Activated CD8-positive, alpha-beta memory T cell treated with anti-CD3 and anti-CD28 coated beads, Interleukin-2, amount 50 U/mL, for 1 hour (primary cell): ENCODE measurements around the gene ZNF438.

Experiments used
- DNase-seq: peaks from one replicate; pipeline ENCODE4 v3.0.0-alpha.2; 2020; ENCODE audit errors: extremely low read depth

The ZNF438 gene

GRCh38 chr10:30825495-30825894 is 206.2 kb downstream of the ZNF438 start:
- DNase-seq = no peak

GRCh38 chr10:30825022-30825421 is 206.6 kb downstream of the ZNF438 start:
- DNase-seq = no peak

GRCh38 chr10:30823651-30824050 is 208.0 kb downstream of the ZNF438 start:
- DNase-seq = no peak

- no peak for DNase-seq
Measured at GRCh38 chr10:30822693-30823465, 208.8 kb downstream of the ZNF438 start.

DNA sequence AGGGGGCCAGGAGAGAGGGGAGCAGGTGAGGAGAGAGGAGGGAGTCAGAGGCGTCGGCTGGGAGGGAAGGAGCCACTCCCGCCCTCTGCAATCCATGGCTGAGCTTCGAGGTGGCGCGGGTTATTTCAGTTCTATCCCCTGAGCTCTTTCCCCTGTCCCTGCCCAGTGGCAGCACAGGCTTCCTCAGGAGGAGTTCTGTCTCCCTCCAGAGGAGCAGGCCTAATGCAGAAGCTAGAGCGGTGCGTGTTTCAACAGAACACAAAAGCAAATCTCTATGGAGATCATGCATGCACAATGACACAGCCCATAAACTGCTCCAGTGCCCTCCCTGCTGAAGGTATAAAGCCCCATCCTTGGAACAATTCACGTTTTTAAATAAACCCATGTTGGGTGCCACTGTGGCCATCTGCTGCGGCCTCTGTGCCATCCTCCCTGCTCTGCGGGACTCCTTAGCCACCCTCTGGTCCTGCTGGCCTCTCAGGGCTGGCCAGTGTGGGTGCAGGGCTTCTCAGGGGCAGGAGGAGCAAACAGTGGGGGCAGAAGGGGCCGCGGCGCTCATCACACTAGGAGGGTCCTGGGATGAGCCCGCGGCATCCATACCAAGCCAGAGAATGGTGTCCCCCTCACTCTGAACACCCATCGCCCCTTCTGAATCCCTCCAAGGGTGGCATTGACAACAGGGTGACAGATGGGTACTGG is 209.5 kb downstream of the ZNF438 start:
- no peak for DNase-seq

- DNase-seq = no peak
Measured at GRCh38 chr10:30821261-30821993, 210.2 kb downstream of the ZNF438 start.

DNA sequence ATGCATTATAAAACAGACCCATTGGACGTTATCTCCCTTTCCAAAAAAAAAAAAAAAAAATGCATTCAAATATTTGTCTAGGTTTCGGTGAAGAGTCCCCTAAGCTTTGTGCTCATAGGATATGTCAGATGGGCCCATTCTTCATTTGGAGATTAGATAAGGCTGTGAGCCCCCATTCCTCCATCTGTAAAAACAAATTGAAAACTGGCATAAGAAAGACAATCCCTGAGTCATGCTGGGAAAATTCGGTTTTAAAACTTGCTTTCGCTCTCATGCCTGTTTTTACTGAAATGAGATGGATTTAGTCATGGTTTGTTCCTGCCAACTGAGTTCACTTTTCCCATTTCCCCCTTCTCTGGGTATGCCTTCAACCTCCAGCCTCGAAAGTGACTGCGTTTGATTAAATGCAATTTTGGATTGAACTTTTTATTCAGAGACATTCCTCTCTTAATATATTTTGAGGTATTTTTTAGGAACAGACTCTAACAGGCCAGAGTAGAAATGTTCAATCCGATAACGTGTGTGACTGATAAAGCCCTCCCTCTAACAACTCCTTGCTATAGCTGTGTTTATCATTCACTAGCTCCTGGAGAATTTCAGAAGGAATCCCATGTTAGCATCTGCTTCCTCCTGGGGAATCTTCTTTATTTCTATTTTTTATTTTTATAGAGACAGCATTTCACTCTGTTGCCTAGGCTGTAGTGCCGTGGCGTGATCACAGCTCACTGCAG is 211.2 kb downstream of the ZNF438 start:
- no peak for DNase-seq

DNA sequence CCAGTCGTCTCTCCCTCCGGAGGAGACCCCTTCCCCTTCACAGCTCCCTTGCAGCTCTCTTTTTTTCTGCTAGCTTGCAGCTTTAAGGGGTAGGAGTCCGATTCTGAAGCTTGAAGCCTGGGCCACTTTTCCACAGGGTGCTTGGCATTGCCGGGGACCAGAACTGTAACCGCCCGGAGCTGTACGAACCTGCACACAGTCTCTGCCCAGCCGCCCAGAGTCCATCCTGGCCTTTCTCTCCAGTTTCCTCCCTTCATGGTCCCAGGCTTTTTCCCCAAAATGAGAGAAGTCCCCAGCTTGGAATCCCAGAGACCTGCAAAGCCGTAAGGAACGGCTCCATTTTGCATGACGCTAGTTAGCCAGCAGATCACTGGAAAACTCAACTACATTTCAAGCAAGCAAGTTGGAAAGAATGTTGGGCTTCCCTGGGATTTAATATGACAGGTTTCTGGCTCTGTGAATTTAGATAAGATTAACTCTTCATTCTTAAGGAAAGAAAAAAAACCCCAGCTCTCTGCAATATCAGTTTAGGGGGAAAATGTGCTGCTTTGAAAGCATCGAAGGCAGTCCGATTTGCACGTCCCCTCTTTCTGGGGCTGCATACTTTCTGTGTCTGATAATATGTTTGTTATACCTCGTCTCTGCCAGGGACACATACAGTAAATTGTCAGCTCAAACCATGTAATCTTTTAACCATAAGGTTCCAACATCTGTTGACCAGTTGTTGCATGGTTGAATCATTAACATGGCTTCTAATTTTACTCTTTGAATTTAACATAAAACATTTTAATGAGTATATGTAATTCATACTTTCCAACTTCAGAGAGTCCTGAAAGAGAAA is 212.1 kb downstream of the ZNF438 start:
- no peak for DNase-seq

- DNase-seq = no peak
Measured at GRCh38 chr10:30818854-30819253, 212.8 kb downstream of the ZNF438 start.

DNA sequence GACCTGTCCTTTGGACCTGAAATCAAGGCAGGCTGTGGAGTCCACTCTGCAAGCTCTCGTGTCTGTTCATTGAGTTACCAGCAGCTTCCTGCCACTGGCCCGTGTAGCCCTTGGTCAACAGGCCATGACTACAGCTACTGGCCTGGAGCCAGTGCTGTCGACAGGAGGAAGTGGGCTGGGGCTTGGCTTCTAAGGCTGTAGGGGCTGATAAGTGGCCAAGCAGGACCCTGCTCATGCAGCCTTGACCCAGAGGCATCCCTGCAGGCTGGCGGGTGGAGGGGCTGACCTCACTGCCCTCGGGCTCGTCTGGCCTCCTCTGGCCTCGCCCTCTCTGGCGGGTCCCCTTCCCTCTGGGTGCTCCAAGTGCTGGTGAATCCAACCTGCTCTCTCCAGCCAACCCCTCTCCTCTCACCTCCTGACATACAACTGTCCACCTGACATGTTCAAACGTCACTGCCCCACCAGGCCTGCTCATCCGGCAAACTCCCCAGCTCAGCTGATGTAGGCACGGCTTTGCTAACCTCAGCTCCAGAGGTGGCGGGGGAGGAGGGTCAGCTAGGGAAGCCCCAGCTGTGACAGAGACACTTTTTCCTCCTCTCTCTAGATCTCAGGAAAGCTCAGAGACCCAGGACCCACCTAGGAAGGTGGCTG is 213.5 kb downstream of the ZNF438 start:
- DNase-seq = no peak

- DNase-seq = no peak
Measured at GRCh38 chr10:30817541-30817940, 214.1 kb downstream of the ZNF438 start.

DNA sequence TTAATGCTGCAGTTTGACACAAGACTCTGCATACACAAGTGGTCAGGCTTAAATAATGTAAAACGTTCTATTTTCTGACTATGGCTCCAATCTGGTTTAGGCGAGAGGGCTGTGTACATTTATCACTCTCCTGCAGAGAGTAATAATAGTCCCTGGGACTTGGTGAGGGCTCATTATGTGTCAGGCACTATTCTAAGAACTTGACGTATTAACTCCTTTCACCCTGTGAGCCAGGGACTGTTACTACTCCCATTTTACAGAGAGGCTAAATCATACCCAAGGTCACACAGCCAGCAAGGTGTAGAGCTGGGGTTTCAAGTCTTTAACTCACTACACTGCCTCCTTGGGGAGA is 214.9 kb downstream of the ZNF438 start:
- no peak for DNase-seq

- no peak for DNase-seq
Measured at GRCh38 chr10:30816159-30816819, 215.4 kb downstream of the ZNF438 start.

GRCh38 chr10:30813872-30814481 is 217.7 kb downstream of the ZNF438 start:
- no peak for DNase-seq

GRCh38 chr10:30812018-30812851 is 219.4 kb downstream of the ZNF438 start:
- DNase-seq = no peak

GRCh38 chr10:30811276-30812017 is 220.2 kb downstream of the ZNF438 start:
- DNase-seq = no peak

DNA sequence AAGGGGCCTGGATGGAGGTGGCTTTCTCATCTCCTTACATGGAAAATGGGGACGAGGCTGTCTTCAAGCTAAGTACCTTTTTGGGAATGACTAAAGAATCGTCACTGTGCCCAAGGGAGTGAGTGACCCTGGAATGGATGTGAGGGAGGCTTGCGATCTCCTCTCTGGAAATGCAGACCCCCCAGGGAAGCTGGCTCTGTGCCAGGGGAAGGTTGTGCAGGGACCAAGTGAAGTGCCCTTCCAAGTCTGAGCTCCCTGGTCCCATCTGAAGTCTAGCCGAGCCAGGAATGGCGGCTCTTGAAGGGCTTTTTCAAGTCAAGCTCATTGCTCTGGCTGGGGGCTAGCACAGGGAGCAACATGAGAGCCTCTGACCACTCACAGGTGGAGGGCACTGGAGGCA is 221.2 kb downstream of the ZNF438 start:
- DNase-seq = no peak

DNA sequence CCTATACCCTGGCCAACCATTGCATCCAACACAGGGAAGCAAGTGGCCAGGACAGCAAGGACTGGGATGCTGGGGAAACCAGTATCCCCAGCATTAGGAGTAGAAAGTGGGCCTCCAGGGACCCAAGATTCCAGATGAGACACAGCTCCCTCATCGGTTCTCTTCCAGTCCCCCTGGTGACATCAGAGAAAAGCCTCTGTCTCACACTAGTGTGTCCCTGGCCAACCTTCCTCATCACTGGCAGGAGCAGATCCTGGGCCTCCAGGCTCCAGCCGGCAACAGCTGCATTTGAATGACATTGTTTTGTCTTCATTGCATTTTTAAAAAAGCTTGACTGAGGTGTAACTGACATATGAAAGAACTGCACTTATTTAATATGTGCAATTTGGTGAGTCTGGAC is 224.8 kb downstream of the ZNF438 start:
- DNase-seq = no peak
